K562 (cell line): ENCODE data around the gene SLC34A1. TPM values are rescaled to one million over a fixed set of nuclear protein-coding genes. Genes with fewer than 3 reads are reported as not detected.

Experiments used
- ARID1B ChIP-seq: fragments of 450-650 bp; IDR thresholded peaks from 2 replicates; pipeline ENCODE4 v1.6.1; 2016; ENCODE audit warnings: antibody characterized with exemption, mild to moderate bottlenecking, inconsistent platforms
- ARNT ChIP-seq, 2 experiments: fragments of 450-650 bp; IDR thresholded peaks; 2 replicates each; pipeline ENCODE4 v1.6.1; 2016; ENCODE audit warnings: mild to moderate bottlenecking in 1 of 2
- ASH1L ChIP-seq: fragments of 450-650 bp; IDR thresholded peaks from 2 replicates; pipeline ENCODE4 v1.6.1; 2018; ENCODE audit warnings: borderline replicate concordance, mild to moderate bottlenecking, low read depth; ENCODE audit not compliant: partially characterized antibody
- ATF1 ChIP-seq, 2 experiments: fragments of 450-650 bp in 1 of 2; IDR thresholded peaks; 2 replicates each; pipeline ENCODE4 v1.6.1; 2016; ENCODE audit warnings: missing compliant biosample characterization in 1 of 2, missing genetic modification characterization in 1 of 2
- BHLHE40 ChIP-seq: IDR thresholded peaks from 2 replicates; pipeline ENCODE4 v1.6.1; 2011; ENCODE audit warnings: low read length, improper control_type of control experiment
- CBX5 ChIP-seq: IDR thresholded peaks from 2 replicates; pipeline ENCODE4 v1.6.1; 2014; ENCODE audit warnings: low read depth, borderline replicate concordance
- EHMT2 ChIP-seq: fragments of 450-650 bp; IDR thresholded peaks from 2 replicates; pipeline ENCODE4 v1.6.1; 2018; ENCODE audit warnings: antibody characterized with exemption
- EP300 ChIP-seq: IDR thresholded peaks from 2 replicates; pipeline ENCODE4 v1.6.1; 2012; ENCODE audit warnings: low read length, improper control_type of control experiment
- HEY1 ChIP-seq: fragments of 250-450 bp; sonication (Bioruptor Pico); IDR thresholded peaks from 2 replicates; pipeline ENCODE4 v1.5.0; 2020; ENCODE audit warnings: mild to moderate bottlenecking, moderate library complexity, borderline replicate concordance
- HMGN3 ChIP-seq: IDR thresholded peaks from 2 replicates; pipeline ENCODE4 v1.6.1; 2011; ENCODE audit warnings: borderline replicate concordance, low read depth, mild to moderate bottlenecking, mixed read lengths, low read length; ENCODE audit not compliant: insufficient read length; ENCODE audit errors: extremely low read depth
- JUND ChIP-seq, 2 experiments: IDR thresholded peaks; 2 replicates in 1 of 2; 3 replicates in 1 of 2; pipeline ENCODE4 v1.6.1; 2011; ENCODE audit warnings: borderline replicate concordance in 2 of 2, low read depth in 2 of 2, low read length in 2 of 2, improper control_type of control experiment in 1 of 2, missing biosample characterization in 1 of 2, missing genetic modification characterization in 1 of 2, missing genetic modification reagents in 1 of 2
- LARP7 ChIP-seq: fragments of 450-650 bp; IDR thresholded peaks from 2 replicates; pipeline ENCODE4 v1.6.1; 2016
- NR2C2 ChIP-seq, 2 experiments: fragments of 200-800 bp in 1 of 2; sonication (Bioruptor generic) in 1 of 2; sonication (generic) in 1 of 2; formaldehyde crosslinking in 1 of 2; IDR thresholded peaks; 2 replicates each; pipeline versions ENCODE4 v1.6.1 to v1.8.0; 2016 to 2022; ENCODE audit warnings: mild to moderate bottlenecking in 1 of 2, missing compliant biosample characterization in 1 of 2, missing genetic modification characterization in 1 of 2, missing genetic modification reagents in 1 of 2
- PRPF4 ChIP-seq: fragments of 200-400 bp; formaldehyde crosslinking; IDR thresholded peaks from one replicate; pipeline ENCODE4 v1.6.1; 2017; ENCODE audit warnings: low read length, low read depth, mild to moderate bottlenecking; ENCODE audit not compliant: insufficient read depth, poor library complexity, severe bottlenecking
- SMC3 ChIP-seq: conservative IDR thresholded peaks from 2 replicates; pipeline ENCODE4 v1.6.1; 2011; ENCODE audit warnings: low read depth, low read length, improper control_type of control experiment; ENCODE audit not compliant: insufficient read depth
- XRCC5 ChIP-seq: fragments of 200-400 bp; formaldehyde crosslinking; IDR thresholded peaks from 2 replicates; pipeline ENCODE4 v1.6.1; 2017; ENCODE audit warnings: low read depth, mild to moderate bottlenecking, low read length
- ZNF384 ChIP-seq: IDR thresholded peaks from 2 replicates; pipeline ENCODE4 v1.6.1; 2012; ENCODE audit warnings: low read depth, low read length, improper control_type of control experiment
- ZNF507 ChIP-seq: conservative IDR thresholded peaks from 2 replicates; pipeline ENCODE4 v1.6.1; 2017; ENCODE audit warnings: missing genetic modification characterization, missing compliant biosample characterization
- polyA plus RNA-seq, 8 experiments: library from polyadenylated mRNA; depleted of rRNA in 4 of 8; stranded (reverse) in 5 of 8; unstranded in 3 of 8; fragments of >200 nt; fragmentation: Nextera tagmentation in 2 of 8; fragmentation: Illumina TruSeq in 1 of 8; extraction: Ambion mirVana in 2 of 8; extraction: Trizol in 1 of 8; gene quantifications; 2 replicates each; pipeline versions ENCODE4 v1.2.1 to v1.2.3, GENCODE V29; 2011 to 2014; ENCODE audit warnings: inconsistent platforms in 1 of 8, missing spikeins in 1 of 8
- total RNA-seq, 7 experiments: library from RNA; depleted of rRNA in 6 of 7; stranded (reverse); fragments of >200 nt in 6 of 7; fragmentation: Illumina TruSeq in 2 of 7; extraction: Trizol in 2 of 7; gene quantifications; 2 replicates each; pipeline versions ENCODE4 v1.2.1 to v1.2.3, GENCODE V29; 2011 to 2021; ENCODE audit warnings: low replicate concordance in 1 of 7
- TF ChIP-seq, protein P1 (sequence below): fragments of 450-650 bp; IDR thresholded peaks from one replicate; pipeline ENCODE4 v1.6.1; 2018; ENCODE audit warnings: mild to moderate bottlenecking, moderate library complexity; ENCODE audit not compliant: partially characterized antibody
- TF ChIP-seq, protein P2 (sequence below): sonication (generic); formaldehyde crosslinking; IDR thresholded peaks from 2 replicates; pipeline ENCODE4 v1.5.0; 2020; ENCODE audit warnings: missing genetic modification reagents
- TF ChIP-seq, protein P3 (sequence below), 2 experiments: fragments of 450-650 bp; conservative IDR thresholded peaks; 2 replicates each; pipeline ENCODE4 v1.6.1; 2017; ENCODE audit warnings: mild to moderate bottlenecking in 2 of 2, moderate library complexity in 2 of 2
- TF ChIP-seq, protein P4 (sequence below): fragments of 200-800 bp; sonication (Bioruptor generic); IDR thresholded peaks from 2 replicates; pipeline ENCODE4 v1.6.1; 2017; ENCODE audit warnings: missing genetic modification characterization, missing compliant biosample characterization

SLC34A1 gene
- total and polyA plus RNA-seq, 9 of the 15 experiments (the other 6 are each of a cell fraction or from before 2014, with no cell fraction given) = not detected

DNA sequence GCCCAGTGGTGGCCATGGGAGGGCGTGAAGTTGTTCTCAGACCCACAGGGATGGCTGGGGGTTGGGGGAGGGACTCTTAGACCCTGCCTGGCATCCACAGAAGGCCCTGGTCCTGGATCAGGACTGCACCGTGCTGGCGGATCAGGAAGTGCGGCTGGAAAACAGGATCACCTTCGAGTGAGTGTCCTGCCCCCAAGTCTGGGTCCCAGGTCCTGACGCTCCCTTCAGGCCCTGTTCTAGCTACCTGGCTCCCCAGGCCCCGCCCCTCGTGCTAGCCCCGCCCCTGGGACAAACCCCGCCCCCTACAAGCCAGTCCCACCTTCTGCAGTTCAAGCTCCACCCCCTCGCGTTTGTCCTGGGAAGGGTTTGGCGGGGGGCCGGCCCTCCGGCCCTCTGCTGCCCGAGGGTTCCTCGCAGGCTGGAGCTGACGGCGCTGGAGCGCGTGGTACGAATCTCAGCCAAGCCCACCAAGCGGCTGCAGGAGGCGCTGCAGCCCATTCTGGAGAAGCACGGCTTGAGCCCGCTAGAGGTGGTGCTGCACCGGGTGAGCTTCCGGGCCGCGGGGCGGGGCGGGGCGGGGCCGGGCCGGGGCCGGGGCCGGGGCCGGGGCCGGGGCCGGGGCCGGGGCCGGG lies 13.6 kb upstream of the SLC34A1 start (continued):
- TF ChIP-seq, protein P1, sequence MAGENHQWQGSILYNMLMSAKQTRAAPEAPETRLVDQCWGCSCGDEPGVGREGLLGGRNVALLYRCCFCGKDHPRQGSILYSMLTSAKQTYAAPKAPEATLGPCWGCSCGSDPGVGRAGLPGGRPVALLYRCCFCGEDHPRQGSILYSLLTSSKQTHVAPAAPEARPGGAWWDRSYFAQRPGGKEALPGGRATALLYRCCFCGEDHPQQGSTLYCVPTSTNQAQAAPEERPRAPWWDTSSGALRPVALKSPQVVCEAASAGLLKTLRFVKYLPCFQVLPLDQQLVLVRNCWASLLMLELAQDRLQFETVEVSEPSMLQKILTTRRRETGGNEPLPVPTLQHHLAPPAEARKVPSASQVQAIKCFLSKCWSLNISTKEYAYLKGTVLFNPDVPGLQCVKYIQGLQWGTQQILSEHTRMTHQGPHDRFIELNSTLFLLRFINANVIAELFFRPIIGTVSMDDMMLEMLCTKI = no peak
- no peak for TF ChIP-seq NR2C2 (CRISPR knock-in tag; IDR thresholded peaks at IDR 0.05)
- TF ChIP-seq NR2C2 (tag; IDR thresholded peaks at IDR 0.05) = peak; percentile 37; the same call in 1 of the 2 replicates
- TF ChIP-seq LARP7 = no peak
- TF ChIP-seq ARNT (IDR thresholded peaks at IDR 0.05) = no peak
- 0 out of 2 replicates have a peak, but pooled peaks have one; percentile 54 for TF ChIP-seq XRCC5
- TF ChIP-seq HEY1 (CRISPR knock-in tag) = no peak
- TF ChIP-seq ARID1B = 0 out of 2 replicates have a peak, but pooled peaks have one; percentile 10
- TF ChIP-seq ZNF507 (tag) = no peak
- no peak for TF ChIP-seq CBX5
- TF ChIP-seq ZNF384 = no peak
- peak; percentile 46; the same call in 1 of the 2 replicates for TF ChIP-seq BHLHE40
- TF ChIP-seq EHMT2 = no peak
- peak; percentile 54 for TF ChIP-seq SMC3
- TF ChIP-seq JUND (IDR thresholded peaks at IDR 0.05; ENCODE audit: borderline replicate concordance, low read depth, low read length) = peak; percentile 64; the same call in 1 of the 2 replicates
- no peak; the same call in 2 of the 3 replicates for TF ChIP-seq JUND (tag; IDR thresholded peaks at IDR 0.05; ENCODE audit: borderline replicate concordance, low read depth, low read length)
- no peak for TF ChIP-seq ATF1 (CRISPR knock-in tag; IDR thresholded peaks at IDR 0.05)
- no peak for TF ChIP-seq ATF1 (tag; IDR thresholded peaks at IDR 0.05)
- peak; percentile 7; the same call in 1 of the 2 replicates for TF ChIP-seq EP300
- TF ChIP-seq HMGN3 = peak; percentile 88
- no peak for TF ChIP-seq ASH1L
- TF ChIP-seq, protein P2, sequence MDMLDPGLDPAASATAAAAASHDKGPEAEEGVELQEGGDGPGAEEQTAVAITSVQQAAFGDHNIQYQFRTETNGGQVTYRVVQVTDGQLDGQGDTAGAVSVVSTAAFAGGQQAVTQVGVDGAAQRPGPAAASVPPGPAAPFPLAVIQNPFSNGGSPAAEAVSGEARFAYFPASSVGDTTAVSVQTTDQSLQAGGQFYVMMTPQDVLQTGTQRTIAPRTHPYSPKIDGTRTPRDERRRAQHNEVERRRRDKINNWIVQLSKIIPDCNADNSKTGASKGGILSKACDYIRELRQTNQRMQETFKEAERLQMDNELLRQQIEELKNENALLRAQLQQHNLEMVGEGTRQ = 0 out of 2 replicates have a peak, but pooled peaks have one; percentile 14
- TF ChIP-seq, protein P3, sequence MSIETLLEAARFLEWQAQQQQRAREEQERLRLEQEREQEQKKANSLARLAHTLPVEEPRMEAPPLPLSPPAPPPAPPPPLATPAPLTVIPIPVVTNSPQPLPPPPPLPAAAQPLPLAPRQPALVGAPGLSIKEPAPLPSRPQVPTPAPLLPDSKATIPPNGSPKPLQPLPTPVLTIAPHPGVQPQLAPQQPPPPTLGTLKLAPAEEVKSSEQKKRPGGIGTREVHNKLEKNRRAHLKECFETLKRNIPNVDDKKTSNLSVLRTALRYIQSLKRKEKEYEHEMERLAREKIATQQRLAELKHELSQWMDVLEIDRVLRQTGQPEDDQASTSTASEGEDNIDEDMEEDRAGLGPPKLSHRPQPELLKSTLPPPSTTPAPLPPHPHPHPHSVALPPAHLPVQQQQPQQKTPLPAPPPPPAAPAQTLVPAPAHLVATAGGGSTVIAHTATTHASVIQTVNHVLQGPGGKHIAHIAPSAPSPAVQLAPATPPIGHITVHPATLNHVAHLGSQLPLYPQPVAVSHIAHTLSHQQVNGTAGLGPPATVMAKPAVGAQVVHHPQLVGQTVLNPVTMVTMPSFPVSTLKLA (conservative IDR thresholded peaks at IDR 0.05) = peak; percentile 64 to 83; a peak in 3 of 4 replicates
- TF ChIP-seq, protein P4, sequence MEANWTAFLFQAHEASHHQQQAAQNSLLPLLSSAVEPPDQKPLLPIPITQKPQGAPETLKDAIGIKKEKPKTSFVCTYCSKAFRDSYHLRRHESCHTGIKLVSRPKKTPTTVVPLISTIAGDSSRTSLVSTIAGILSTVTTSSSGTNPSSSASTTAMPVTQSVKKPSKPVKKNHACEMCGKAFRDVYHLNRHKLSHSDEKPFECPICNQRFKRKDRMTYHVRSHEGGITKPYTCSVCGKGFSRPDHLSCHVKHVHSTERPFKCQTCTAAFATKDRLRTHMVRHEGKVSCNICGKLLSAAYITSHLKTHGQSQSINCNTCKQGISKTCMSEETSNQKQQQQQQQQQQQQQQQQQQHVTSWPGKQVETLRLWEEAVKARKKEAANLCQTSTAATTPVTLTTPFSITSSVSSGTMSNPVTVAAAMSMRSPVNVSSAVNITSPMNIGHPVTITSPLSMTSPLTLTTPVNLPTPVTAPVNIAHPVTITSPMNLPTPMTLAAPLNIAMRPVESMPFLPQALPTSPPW (CRISPR knock-in tag) = peak; percentile 84
- no peak for TF ChIP-seq PRPF4
